GM12864 (cell line): ENCODE measurements around the gene WWOX.

Experiments
- DNase-seq: peaks from one replicate; pipeline ENCODE4 v3.0.0-alpha.2; 2011; ENCODE audit warnings: low read depth
- H3K4me3 ChIP-seq: 2 replicates; pipeline ENCODE4 v1.5.1; 2011; ENCODE audit warnings: mild to moderate bottlenecking, low read depth, low read length, control low read depth
- TF ChIP-seq, protein P1 (sequence below): IDR thresholded peaks from 2 replicates; pipeline ENCODE4 v1.5.1; 2011; ENCODE audit warnings: low read depth, mild to moderate bottlenecking, moderate library complexity, low read length, control low read depth, inconsistent platforms; ENCODE audit errors: missing control alignments

Gene WWOX

DNA sequence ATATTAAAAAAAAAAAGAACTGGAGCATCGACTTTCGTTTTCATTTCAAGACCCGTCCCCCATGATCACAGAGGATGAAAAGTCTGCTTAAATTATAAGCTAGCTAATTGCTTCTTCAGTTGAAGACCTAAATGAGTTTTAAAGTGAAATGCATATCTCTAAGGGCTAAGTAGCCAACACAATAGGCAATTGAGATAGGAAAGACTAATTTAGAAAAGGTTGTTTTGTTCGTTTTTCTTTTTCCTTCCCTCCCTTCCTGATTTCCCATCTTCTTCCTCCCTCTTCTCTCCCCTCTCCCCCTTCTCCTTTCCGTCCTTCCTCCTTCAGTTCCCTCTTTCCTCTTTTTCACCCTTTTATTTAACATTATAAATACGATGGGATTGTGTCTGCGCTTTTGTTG lies 377.2 kb downstream of the WWOX start:
- no peak overlapping the region for H3K4me3 ChIP-seq
- DNase-seq = no peak
- TF ChIP-seq, protein P1, sequence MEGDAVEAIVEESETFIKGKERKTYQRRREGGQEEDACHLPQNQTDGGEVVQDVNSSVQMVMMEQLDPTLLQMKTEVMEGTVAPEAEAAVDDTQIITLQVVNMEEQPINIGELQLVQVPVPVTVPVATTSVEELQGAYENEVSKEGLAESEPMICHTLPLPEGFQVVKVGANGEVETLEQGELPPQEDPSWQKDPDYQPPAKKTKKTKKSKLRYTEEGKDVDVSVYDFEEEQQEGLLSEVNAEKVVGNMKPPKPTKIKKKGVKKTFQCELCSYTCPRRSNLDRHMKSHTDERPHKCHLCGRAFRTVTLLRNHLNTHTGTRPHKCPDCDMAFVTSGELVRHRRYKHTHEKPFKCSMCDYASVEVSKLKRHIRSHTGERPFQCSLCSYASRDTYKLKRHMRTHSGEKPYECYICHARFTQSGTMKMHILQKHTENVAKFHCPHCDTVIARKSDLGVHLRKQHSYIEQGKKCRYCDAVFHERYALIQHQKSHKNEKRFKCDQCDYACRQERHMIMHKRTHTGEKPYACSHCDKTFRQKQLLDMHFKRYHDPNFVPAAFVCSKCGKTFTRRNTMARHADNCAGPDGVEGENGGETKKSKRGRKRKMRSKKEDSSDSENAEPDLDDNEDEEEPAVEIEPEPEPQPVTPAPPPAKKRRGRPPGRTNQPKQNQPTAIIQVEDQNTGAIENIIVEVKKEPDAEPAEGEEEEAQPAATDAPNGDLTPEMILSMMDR = no peak

DNA sequence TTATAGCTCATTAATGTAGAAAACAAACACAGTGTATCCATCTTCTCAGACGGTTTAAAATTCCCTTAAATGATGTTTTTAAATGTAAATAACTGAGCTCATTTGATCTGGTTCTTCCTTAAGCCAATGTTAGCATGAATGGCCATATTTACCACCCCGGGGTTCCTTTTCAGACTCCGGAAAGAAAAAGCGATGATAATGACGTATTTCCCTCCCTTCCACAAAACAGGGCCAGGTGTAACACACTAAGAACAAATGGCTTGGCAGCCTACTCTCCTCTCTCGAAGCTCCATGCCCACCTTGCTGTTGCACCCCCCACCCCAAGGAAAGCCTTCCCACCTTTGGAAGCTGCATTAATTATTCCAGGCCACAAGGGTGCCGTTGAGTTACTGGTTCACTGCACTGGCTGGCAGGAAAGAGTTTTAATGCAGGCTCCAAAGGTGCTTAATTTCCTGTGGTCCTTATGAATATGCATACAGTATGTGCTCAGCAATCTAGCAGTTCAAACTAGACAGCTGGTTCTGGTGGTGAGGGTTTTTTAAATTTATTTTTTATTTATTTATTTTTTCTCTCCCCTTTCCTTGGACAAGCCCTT lies 378.9 kb downstream of the WWOX start:
- no peak for DNase-seq
- no peak overlapping the region for H3K4me3 ChIP-seq
- TF ChIP-seq, protein P1 = peak; percentile 36

GRCh38 chr16:78479723-78480122 lies 380.3 kb downstream of the WWOX start:
- no peak for DNase-seq
- TF ChIP-seq, protein P1 = no peak
- no peak overlapping the region for H3K4me3 ChIP-seq

DNA sequence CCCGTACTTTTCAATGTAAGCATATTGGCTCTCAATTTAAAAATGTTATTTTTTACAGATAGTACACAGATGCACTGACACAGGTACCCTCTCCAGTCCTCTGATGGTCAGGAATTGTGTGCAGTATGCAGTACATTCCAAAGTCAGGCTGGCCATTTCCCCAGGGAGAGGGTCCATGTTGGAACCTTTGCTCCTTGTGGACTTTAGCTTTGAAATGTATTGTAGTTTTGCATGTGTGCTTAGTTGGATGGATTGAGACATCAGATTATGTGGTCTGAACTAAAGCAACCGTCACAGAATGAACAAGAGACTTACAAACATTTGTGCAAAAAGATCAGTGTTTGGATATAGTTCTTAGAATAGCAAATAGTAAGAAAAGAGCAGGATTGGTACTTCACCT lies 381.1 kb downstream of the WWOX start:
- TF ChIP-seq, protein P1 = no peak

DNA sequence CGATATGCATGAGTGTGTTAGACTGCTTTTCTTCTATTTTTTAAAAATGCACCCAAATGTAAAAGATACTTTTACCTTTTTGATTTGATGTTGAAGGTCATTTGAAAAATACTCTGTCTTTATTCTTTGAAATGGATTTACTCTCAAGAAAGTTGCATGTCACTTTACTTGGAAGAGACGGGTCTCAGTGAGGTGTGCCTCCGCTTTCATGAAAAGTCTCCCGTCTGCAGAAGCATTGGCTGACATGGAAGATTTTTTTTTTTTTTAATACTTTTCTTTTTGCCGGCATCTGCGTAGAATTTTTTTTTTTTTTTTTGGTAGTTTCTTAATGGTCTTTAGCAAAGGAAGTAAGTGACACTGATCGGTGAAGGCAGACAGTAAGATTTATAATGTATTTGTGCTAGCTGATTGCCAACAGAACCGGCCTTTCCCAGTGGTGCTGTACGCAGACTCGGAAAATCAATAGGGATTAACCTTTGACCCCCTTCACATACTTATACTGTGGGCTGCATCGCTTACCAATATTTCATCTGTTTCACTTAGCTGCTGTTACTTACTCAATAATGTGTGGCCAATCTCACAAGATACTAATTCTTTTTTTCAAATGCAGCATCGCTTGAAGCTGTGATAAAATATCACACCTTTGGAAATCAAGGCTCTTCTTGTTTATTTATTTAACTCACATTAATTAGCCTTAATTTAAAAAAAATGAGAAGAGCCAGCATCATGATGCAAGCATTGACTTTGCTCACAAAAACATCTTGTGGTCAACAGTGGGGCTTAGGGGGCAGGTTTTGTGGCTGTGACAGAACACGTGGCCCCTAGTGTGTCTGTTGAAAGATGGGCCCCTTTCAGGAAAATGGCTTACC lies 383.9 kb downstream of the WWOX start:
- DNase-seq = no peak
- TF ChIP-seq, protein P1 = no peak
- no peak overlapping the region for H3K4me3 ChIP-seq

More for the DNA sequence above, 381.1 kb downstream of the WWOX start:
- no peak for DNase-seq
- H3K4me3 ChIP-seq = no peak overlapping the region

GRCh38 chr16:78484509-78485058 lies 385.1 kb downstream of the WWOX start:
- DNase-seq = no peak
- TF ChIP-seq, protein P1 = no peak
- H3K4me3 ChIP-seq = no peak overlapping the region
